Uterus (tissue), 4 donors: ENCODE measurements around the gene ISLR2. TPM values are rescaled to one million over a fixed set of nuclear protein-coding genes. Genes with fewer than 3 reads are reported as not detected.

ENCODE experiments used
- DNase-seq, 2 donors: peaks; one replicate each; pipeline ENCODE4 v3.0.0-alpha.2; 2019 to 2020
- H3K27ac ChIP-seq, 2 donors: fragments of 200-600 bp; sonication (generic); 1 replicate in 1 of 2; 2 replicates in 1 of 2; pipeline ENCODE4 v1.5.1; 2016 to 2018
- H3K27me3 ChIP-seq, 2 donors: fragments of 200-600 bp; sonication (generic); one replicate each; pipeline ENCODE4 v1.5.1; 2018 to 2019; ENCODE audit warnings: control low read depth in 1 of 2
- H3K36me3 ChIP-seq, 2 donors: fragments of 200-600 bp; sonication (generic); one replicate each; pipeline ENCODE4 v1.5.1; 2019; ENCODE audit warnings: control low read depth in 1 of 2
- H3K4me1 ChIP-seq, 2 donors: fragments of 200-600 bp; sonication (generic); one replicate each; pipeline ENCODE4 v1.5.1; 2018 to 2019; ENCODE audit warnings: control low read depth in 1 of 2
- H3K4me3 ChIP-seq, 2 donors: fragments of 200-600 bp; sonication (generic); 1 replicate in 1 of 2; 2 replicates in 1 of 2; pipeline ENCODE4 v1.5.1; 2018 to 2019; ENCODE audit warnings: mild to moderate bottlenecking in 1 of 2
- H3K9me3 ChIP-seq, 2 donors: fragments of 200-600 bp; sonication (generic); one replicate each; pipeline ENCODE4 v1.5.1; 2019; ENCODE audit warnings: control low read depth in 1 of 2
- CTCF ChIP-seq, 4 experiments: fragments of 200-600 bp in 2 of 4; fragments of 450-650 bp in 2 of 4; sonication (generic) in 2 of 4; IDR thresholded peaks; one replicate each; pipeline ENCODE4 v1.5.1; 2016 to 2019; ENCODE audit warnings: antibody characterized with exemption in 4 of 4, mild to moderate bottlenecking in 2 of 4, moderate library complexity in 1 of 4
- POLR2A ChIP-seq, 2 donors: fragments of 450-650 bp; IDR thresholded peaks; one replicate each; pipeline ENCODE4 v1.6.1; 2016; ENCODE audit warnings: antibody characterized with exemption in 2 of 2, mild to moderate bottlenecking in 1 of 2, moderate library complexity in 1 of 2
- intact Hi-C: fragments of 100-400 bp; cut with DNase I; formaldehyde crosslinking; loops from one replicate; pipeline ENCODE4 v1.15.1; 2023; ENCODE audit warnings: low total_unique reads
- total RNA-seq, 4 donors: library from RNA; depleted of rRNA in 3 of 4; stranded (reverse); fragments of >200 nt in 3 of 4; gene quantifications; one replicate each; pipeline versions ENCODE4 v1.1.0 to v1.2.4, GENCODE V29; 2014 to 2023
- donor health status: DM: yes; HTN: yes; CAD: no.

The ISLR2 gene
- total RNA-seq, 4 donors from 2014 or later: 0.77 to 11.8 (median 5.1) TPM; not detected in 1

GRCh38 chr15:74135041-74135565 lies 4.7 kb downstream of the ISLR2 start:
- DNase-seq: peak in 1 of 2 donors; percentile 22
- TF ChIP-seq POLR2A (IDR thresholded peaks at IDR 0.05): no peak
- TF ChIP-seq CTCF (IDR thresholded peaks at IDR 0.05): no peak
- Histone ChIP-seq H3K9me3 (no peaks in the 10 kb centered on the region), H3K27ac (peak overlapping the region in 1 of 2 donors; percentile 76), H3K4me3 (no peak overlapping the region), H3K27me3 (peaks cover 9 to 23% of the 10 kb centered on the region in 2 donors), H3K4me1 (peaks cover 0 to 5% of the 10 kb centered on the region in 2 donors), H3K36me3 (no peaks in the 10 kb centered on the region)
- intact Hi-C loops: no loop called here

GRCh38 chr15:74136540-74136813 lies 6.1 kb downstream of the ISLR2 start:
- no peaks in the 10 kb centered on the region for H3K4me1 ChIP-seq
- intact Hi-C loops: no loop called here
- H3K27me3 ChIP-seq: peaks cover 0 to 13% of the 10 kb centered on the region in 2 donors
- H3K36me3 ChIP-seq: no peaks in the 10 kb centered on the region
- DNase-seq: no peak
- no peaks in the 10 kb centered on the region for H3K9me3 ChIP-seq
- no peak for TF ChIP-seq CTCF (IDR thresholded peaks at IDR 0.05)
- no peak for TF ChIP-seq POLR2A (IDR thresholded peaks at IDR 0.05)
- peak overlapping the region; percentile 44 to 48 for H3K4me3 ChIP-seq
- H3K27ac ChIP-seq: peak overlapping the region; percentile 76 to 80

GRCh38 chr15:74136814-74137536 lies 6.6 kb downstream of the ISLR2 start:
- peak in 1 of 2 donors; percentile 36 for DNase-seq
- peaks cover 0 to 9% of the 10 kb centered on the region in 2 donors for H3K27me3 ChIP-seq
- TF ChIP-seq CTCF (IDR thresholded peaks at IDR 0.05): no peak
- no peak for TF ChIP-seq POLR2A (IDR thresholded peaks at IDR 0.05)
- intact Hi-C loops: no loop called here
- H3K36me3 ChIP-seq: no peaks in the 10 kb centered on the region
- H3K4me3 ChIP-seq: peak overlapping the region; percentile 44 to 48
- peak overlapping the region; percentile 76 to 80 for H3K27ac ChIP-seq
- H3K9me3 ChIP-seq: no peaks in the 10 kb centered on the region
- no peaks in the 10 kb centered on the region for H3K4me1 ChIP-seq

GRCh38 chr15:74137537-74137894 lies 7.1 kb downstream of the ISLR2 start:
- Histone ChIP-seq H3K36me3 (no peaks in the 10 kb centered on the region), H3K4me3 (no peak overlapping the region), H3K4me1 (no peaks in the 10 kb centered on the region), H3K9me3 (no peaks in the 10 kb centered on the region), H3K27ac (peak overlapping the region in 1 of 2 donors; percentile 76), H3K27me3 (peaks cover 0 to 9% of the 10 kb centered on the region in 2 donors)
- DNase-seq: no peak
- TF ChIP-seq POLR2A (IDR thresholded peaks at IDR 0.05): no peak
- TF ChIP-seq CTCF (IDR thresholded peaks at IDR 0.05): no peak
- intact Hi-C loops: no loop called here

GRCh38 chr15:74138642-74139041 lies 8.3 kb downstream of the ISLR2 start:
- no peak for TF ChIP-seq CTCF (IDR thresholded peaks at IDR 0.05)
- no peak for TF ChIP-seq POLR2A (IDR thresholded peaks at IDR 0.05)
- Histone ChIP-seq H3K4me3 (no peak overlapping the region), H3K27ac (no peak overlapping the region), H3K27me3 (peaks cover 0 to 2% of the 10 kb centered on the region in 2 donors), H3K36me3 (no peaks in the 10 kb centered on the region), H3K9me3 (no peaks in the 10 kb centered on the region), H3K4me1 (no peaks in the 10 kb centered on the region)
- no peak for DNase-seq
- intact Hi-C loops: no loop called here
